WTC11 (cell line): Measurements from ENCODE around the gene POLR1C. TPM values are rescaled to one million over a fixed set of nuclear protein-coding genes. Genes with fewer than 3 reads are reported as not detected.

Source experiments
- ATAC-seq: fragments of 200-7000 bp; cut with Tn5 transposase; 2 replicates; pipeline ENCODE4 v1.10.0; 2021; ENCODE audit warnings: mild to moderate bottlenecking, moderate library complexity
- CTCF ChIA-PET: fragments of 300-600 bp; sonication (Branson Sonifier 250); formaldehyde crosslinking; loops from one replicate; lab custom pipeline; 2021; ENCODE audit warnings: antibody characterized with exemption; lab: Charles Lee
- POLR2A ChIA-PET: fragments of 350-600 bp; sonication (Branson Sonifier 250); formaldehyde crosslinking; loops from one replicate; lab custom pipeline; 2021; ENCODE audit warnings: antibody characterized with exemption; lab: Charles Lee
- DNase-seq: peaks from one replicate; pipeline ENCODE4 v3.0.0; 2021; ENCODE audit warnings: low spot score
- H3K27ac Mint-ChIP-seq: 2 replicates; pipeline ENCODE4 v1.8.0; 2021; ENCODE audit warnings: mixed read lengths
- H3K27me3 Mint-ChIP-seq: 2 replicates; pipeline ENCODE4 v1.8.0; 2021; ENCODE audit warnings: low read depth, mild to moderate bottlenecking, moderate library complexity, mixed read lengths
- H3K36me3 Mint-ChIP-seq: 2 replicates; pipeline ENCODE4 v1.8.0; 2021; ENCODE audit warnings: mixed read lengths
- H3K4me1 Mint-ChIP-seq: 2 replicates; pipeline ENCODE4 v1.8.0; 2022; ENCODE audit warnings: mixed read lengths
- H3K4me3 Mint-ChIP-seq: 2 replicates; pipeline ENCODE4 v1.8.0; 2021; ENCODE audit warnings: mild to moderate bottlenecking, moderate library complexity, mixed read lengths
- H3K9me3 Mint-ChIP-seq: 2 replicates; pipeline ENCODE4 v1.8.0; 2021; ENCODE audit warnings: mixed read lengths
- ATF1 ChIP-seq: sonication (generic); formaldehyde crosslinking; IDR thresholded peaks from 2 replicates; pipeline ENCODE4 v1.8.1; 2023; ENCODE audit warnings: mild to moderate bottlenecking, moderate library complexity, missing genetic modification reagents
- CREB1 ChIP-seq: sonication (generic); formaldehyde crosslinking; IDR thresholded peaks from 2 replicates; pipeline ENCODE4 v1.8.0; 2023; ENCODE audit warnings: mild to moderate bottlenecking, missing genetic modification reagents
- CREM ChIP-seq: sonication (generic); formaldehyde crosslinking; IDR thresholded peaks from 2 replicates; pipeline ENCODE4 v1.8.1; 2022; ENCODE audit warnings: mild to moderate bottlenecking, missing genetic modification reagents, moderate library complexity
- ESRRA ChIP-seq: sonication (generic); formaldehyde crosslinking; IDR thresholded peaks from 2 replicates; pipeline ENCODE4 v1.8.1; 2022; ENCODE audit warnings: mild to moderate bottlenecking, missing genetic modification reagents, borderline replicate concordance
- FOXJ3 ChIP-seq: sonication (generic); formaldehyde crosslinking; IDR thresholded peaks from 2 replicates; pipeline ENCODE4 v1.9.0; 2021; ENCODE audit warnings: missing genetic modification reagents, mild to moderate bottlenecking, borderline replicate concordance
- FOXP1 ChIP-seq: sonication (generic); formaldehyde crosslinking; IDR thresholded peaks from 2 replicates; pipeline ENCODE4 v1.8.0; 2022; ENCODE audit warnings: missing genetic modification reagents, mild to moderate bottlenecking, moderate library complexity, borderline replicate concordance
- GABPB1 ChIP-seq: sonication (generic); formaldehyde crosslinking; IDR thresholded peaks from 2 replicates; pipeline ENCODE4 v1.8.1; 2023; ENCODE audit warnings: mild to moderate bottlenecking, missing genetic modification reagents
- HMGA2 ChIP-seq: fragments of 250-450 bp; sonication (Bioruptor Pico); IDR thresholded peaks from 2 replicates; pipeline ENCODE4 v1.4.0; 2021; ENCODE audit warnings: mild to moderate bottlenecking, moderate library complexity
- JAZF1 ChIP-seq: fragments of 250-450 bp; sonication (Bioruptor Pico); IDR thresholded peaks from 2 replicates; pipeline ENCODE4 v1.9.0; 2021; ENCODE audit warnings: moderate library complexity, mild to moderate bottlenecking, inconsistent platforms
- MXD4 ChIP-seq: fragments of 250-450 bp; sonication (Bioruptor Pico); IDR thresholded peaks from 2 replicates; pipeline ENCODE4 v1.8.0; 2021; ENCODE audit warnings: mild to moderate bottlenecking, moderate library complexity, borderline replicate concordance
- MYBL2 ChIP-seq: sonication (generic); formaldehyde crosslinking; IDR thresholded peaks from 2 replicates; pipeline ENCODE4 v1.8.1; 2023; ENCODE audit warnings: mild to moderate bottlenecking, moderate library complexity, missing genetic modification reagents
- NR2C2 ChIP-seq: sonication (generic); formaldehyde crosslinking; IDR thresholded peaks from 2 replicates; pipeline ENCODE4 v1.8.0; 2022; ENCODE audit warnings: mild to moderate bottlenecking, missing genetic modification reagents
- NR3C1 ChIP-seq: sonication (generic); formaldehyde crosslinking; conservative IDR thresholded peaks from 2 replicates; pipeline ENCODE4 v1.8.1; 2023; ENCODE audit warnings: low read depth, mild to moderate bottlenecking, missing genetic modification reagents
- SP1 ChIP-seq: sonication (generic); formaldehyde crosslinking; conservative IDR thresholded peaks from 2 replicates; pipeline ENCODE4 v1.8.1; 2022; ENCODE audit warnings: missing genetic modification reagents
- STAT6 ChIP-seq: sonication (generic); formaldehyde crosslinking; conservative IDR thresholded peaks from 2 replicates; pipeline ENCODE4 v1.8.1; 2023; ENCODE audit warnings: mild to moderate bottlenecking, low read depth, missing genetic modification reagents, moderate library complexity
- USF2 ChIP-seq: sonication (generic); formaldehyde crosslinking; IDR thresholded peaks from 2 replicates; pipeline ENCODE4 v1.8.1; 2023; ENCODE audit warnings: mild to moderate bottlenecking, missing genetic modification reagents, moderate library complexity
- ZNF121 ChIP-seq: sonication (generic); formaldehyde crosslinking; IDR thresholded peaks from 2 replicates; pipeline ENCODE4 v1.8.0; 2023; ENCODE audit warnings: missing genetic modification reagents
- ZNF416 ChIP-seq: fragments of 250-450 bp; sonication (Bioruptor Pico); IDR thresholded peaks from 2 replicates; pipeline ENCODE4 v1.9.0; 2021; ENCODE audit warnings: mild to moderate bottlenecking, inconsistent platforms
- ZNF532 ChIP-seq: fragments of 250-450 bp; sonication (Bioruptor Pico); IDR thresholded peaks from 2 replicates; pipeline ENCODE4 v1.9.0; 2021; ENCODE audit warnings: mild to moderate bottlenecking, borderline replicate concordance
- ZNF671 ChIP-seq: fragments of 250-450 bp; sonication (Bioruptor Pico); IDR thresholded peaks from 2 replicates; pipeline ENCODE4 v1.8.0; 2021; ENCODE audit warnings: mild to moderate bottlenecking
- ZSCAN18 ChIP-seq: fragments of 250-450 bp; sonication (Bioruptor Pico); IDR thresholded peaks from 2 replicates; pipeline ENCODE4 v2.1.2; 2022; ENCODE audit warnings: mild to moderate bottlenecking, moderate library complexity
- total RNA-seq: library from RNA; stranded (reverse); gene quantifications from 3 replicates; pipeline ENCODE4 v1.2.3, GENCODE V29; 2021
- TF ChIP-seq, protein P1 (sequence below): sonication (generic); formaldehyde crosslinking; conservative IDR thresholded peaks from 2 replicates; pipeline ENCODE4 v1.8.1; 2022; ENCODE audit warnings: mild to moderate bottlenecking, missing genetic modification reagents
- TF ChIP-seq, protein P2 (sequence below): sonication (generic); formaldehyde crosslinking; IDR thresholded peaks from 2 replicates; pipeline ENCODE4 v1.8.1; 2023; ENCODE audit warnings: mild to moderate bottlenecking, missing genetic modification reagents

The POLR1C gene
- total RNA-seq, 1 experiment from 2014 or later: 46.6 TPM

DNA sequence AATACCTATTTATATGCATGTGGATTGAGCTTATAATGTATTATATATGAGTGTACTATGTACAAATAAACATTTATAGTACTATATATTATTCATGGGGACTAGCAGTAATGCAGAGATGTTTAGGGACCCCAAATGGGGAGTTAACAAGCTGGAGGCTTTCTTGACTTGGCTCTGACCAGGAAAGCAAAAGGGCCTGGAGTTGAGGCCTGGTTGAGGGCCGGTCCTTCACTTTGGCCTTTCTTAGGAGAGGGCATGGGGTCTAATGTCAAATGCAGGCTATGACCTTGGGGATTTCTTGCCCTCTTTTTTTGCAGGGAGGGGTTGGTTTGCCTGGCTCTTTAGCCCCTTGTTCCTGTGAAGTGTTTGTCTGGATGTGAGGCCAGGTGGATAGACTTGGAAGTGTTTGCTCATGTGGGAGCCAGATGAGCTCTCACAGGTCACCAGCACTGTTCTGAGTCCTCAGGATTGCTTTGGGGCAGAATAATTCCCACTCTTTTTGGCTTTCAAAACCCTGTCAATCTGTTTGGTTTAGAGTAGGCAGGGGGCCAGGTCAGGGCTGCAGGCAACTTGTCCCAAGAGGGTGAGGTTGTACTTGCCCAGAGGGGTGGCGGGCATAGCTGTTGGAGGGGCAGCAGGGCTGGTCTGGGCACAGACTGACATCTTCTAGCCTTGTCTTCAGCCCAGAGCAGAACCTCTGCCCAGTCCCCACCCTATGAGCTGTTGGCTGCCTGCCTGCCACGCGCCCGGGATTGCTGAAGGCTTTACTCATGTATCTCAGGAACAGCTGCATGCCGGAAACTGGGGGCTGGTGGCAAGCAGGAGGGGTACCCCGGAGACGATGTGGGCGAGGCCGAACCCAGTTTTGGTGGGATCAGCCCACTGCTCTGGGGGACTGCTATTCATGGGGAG is 24.9 kb upstream of the POLR1C start:
- no peaks in the 10 kb centered on the region; the same call in 1 of the 2 replicates for H3K27me3 Mint-ChIP-seq
- TF ChIP-seq NR2C2 (no peak), FOXJ3 (no peak), ZNF121 (CRISPR knock-in tag) (no peak), ZNF532 (CRISPR knock-in tag) (no peak), ATF1 (no peak), JAZF1 (CRISPR knock-in tag) (no peak), CREB1 (CRISPR knock-in tag) (no peak), ZNF416 (CRISPR knock-in tag) (no peak), GABPB1 (CRISPR knock-in tag) (no peak), SP1 (CRISPR knock-in tag) (no peak), MYBL2 (CRISPR knock-in tag) (no peak), HMGA2 (no peak), FOXP1 (CRISPR knock-in tag) (no peak), CREM (CRISPR knock-in tag) (no peak), MXD4 (CRISPR knock-in tag) (no peak), USF2 (no peak)
- TF ChIP-seq, protein P1, sequence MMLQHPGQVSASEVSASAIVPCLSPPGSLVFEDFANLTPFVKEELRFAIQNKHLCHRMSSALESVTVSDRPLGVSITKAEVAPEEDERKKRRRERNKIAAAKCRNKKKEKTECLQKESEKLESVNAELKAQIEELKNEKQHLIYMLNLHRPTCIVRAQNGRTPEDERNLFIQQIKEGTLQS (CRISPR knock-in tag): no peak
- no peaks in the 10 kb centered on the region for H3K9me3 Mint-ChIP-seq
- ATAC-seq (no peak), DNase-seq (no peak)
- H3K4me3 Mint-ChIP-seq: no peak overlapping the region
- ChIA-PET CTCF (interaction anchor here (1.0 to 7.2 kb wide), 6 partner anchors 14 to 263 kb away, joined by 3 to 75 read pairs (median 6); partner anchors contain the start of genes DLK2, DNPH1 and LRRC73), POLR2A (interaction anchor here (0.5 to 1.1 kb wide), 5 partner anchors 11 to 601 kb away, joined by 3 to 4 read pairs (median 3); partner anchors contain the start of gene LRRC73)
- H3K4me1 Mint-ChIP-seq: peaks cover 41% of the 10 kb centered on the region
- H3K36me3 Mint-ChIP-seq: no peaks in the 10 kb centered on the region
- H3K27ac Mint-ChIP-seq: peak overlapping the region; percentile 63

GRCh38 chr6:43492673-43493072 is 24.2 kb upstream of the POLR1C start:
- ATAC-seq: peak; percentile 13
- H3K9me3 Mint-ChIP-seq: no peaks in the 10 kb centered on the region
- H3K36me3 Mint-ChIP-seq: no peaks in the 10 kb centered on the region
- peaks cover 41% of the 10 kb centered on the region for H3K4me1 Mint-ChIP-seq
- CTCF ChIA-PET: interaction anchor here (0.7 to 7.2 kb wide), 9 partner anchors 14 to 263 kb away, joined by 3 to 75 read pairs (median 4); partner anchors contain the start of genes DLK2, DNPH1 and LRRC73
- no peaks in the 10 kb centered on the region; the same call in 1 of the 2 replicates for H3K27me3 Mint-ChIP-seq
- no peak overlapping the region for H3K4me3 Mint-ChIP-seq
- POLR2A ChIA-PET: interaction anchor here (0.5 to 1.2 kb wide), 3 partner anchors 12 to 601 kb away, joined by 3 to 4 read pairs (median 4); partner anchors contain the start of gene CUL7
- DNase-seq: no peak
- H3K27ac Mint-ChIP-seq: no peak overlapping the region
- TF ChIP-seq ZNF671 (CRISPR knock-in tag): no peak
- TF ChIP-seq NR3C1 (CRISPR knock-in tag): no peak
- TF ChIP-seq ZSCAN18 (CRISPR knock-in tag): no peak
- TF ChIP-seq, protein P2, sequence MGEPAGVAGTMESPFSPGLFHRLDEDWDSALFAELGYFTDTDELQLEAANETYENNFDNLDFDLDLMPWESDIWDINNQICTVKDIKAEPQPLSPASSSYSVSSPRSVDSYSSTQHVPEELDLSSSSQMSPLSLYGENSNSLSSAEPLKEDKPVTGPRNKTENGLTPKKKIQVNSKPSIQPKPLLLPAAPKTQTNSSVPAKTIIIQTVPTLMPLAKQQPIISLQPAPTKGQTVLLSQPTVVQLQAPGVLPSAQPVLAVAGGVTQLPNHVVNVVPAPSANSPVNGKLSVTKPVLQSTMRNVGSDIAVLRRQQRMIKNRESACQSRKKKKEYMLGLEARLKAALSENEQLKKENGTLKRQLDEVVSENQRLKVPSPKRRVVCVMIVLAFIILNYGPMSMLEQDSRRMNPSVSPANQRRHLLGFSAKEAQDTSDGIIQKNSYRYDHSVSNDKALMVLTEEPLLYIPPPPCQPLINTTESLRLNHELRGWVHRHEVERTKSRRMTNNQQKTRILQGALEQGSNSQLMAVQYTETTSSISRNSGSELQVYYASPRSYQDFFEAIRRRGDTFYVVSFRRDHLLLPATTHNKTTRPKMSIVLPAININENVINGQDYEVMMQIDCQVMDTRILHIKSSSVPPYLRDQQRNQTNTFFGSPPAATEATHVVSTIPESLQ (CRISPR knock-in tag): no peak
- TF ChIP-seq STAT6: no peak
- no peak for TF ChIP-seq ZNF416 (CRISPR knock-in tag)
- no peak for TF ChIP-seq ESRRA (CRISPR knock-in tag)
